Gastrocnemius medialis (tissue), 4 donors: ENCODE data around the gene AGGF1.

ENCODE experiments used
- CTCF ChIP-seq, 5 experiments: fragments of 450-650 bp in 3 of 5; fragments of 200-600 bp in 2 of 5; sonication (generic) in 2 of 5; IDR thresholded peaks in 4 of 5; conservative IDR thresholded peaks in 1 of 5; 1 replicate in 4 of 5; 2 replicates in 1 of 5; pipeline ENCODE4 v1.5.1; 2016 to 2019; ENCODE audit warnings: antibody characterized with exemption in 5 of 5, mild to moderate bottlenecking in 3 of 5, moderate library complexity in 3 of 5
- POLR2A ChIP-seq, 2 donors: fragments of 450-650 bp; IDR thresholded peaks; one replicate each; pipeline ENCODE4 v1.6.1; 2017; ENCODE audit warnings: antibody characterized with exemption in 2 of 2, mild to moderate bottlenecking in 2 of 2, moderate library complexity in 2 of 2

- TF ChIP-seq POLR2A (IDR thresholded peaks at IDR 0.05) = no peak
- TF ChIP-seq CTCF (IDR thresholded peaks at IDR 0.05 in 4 of 5, conservative IDR thresholded peaks at IDR 0.05 in 1 of 5) = no peak
These were observed 36.0 kb downstream of the AGGF1 start for GRCh38 chr5:77066184-77066583.
